Measurements from ENCODE around the gene CDKAL1.

GRCh38 chr6:21083708-21084107 is 549.5 kb downstream of the CDKAL1 start:
- TF ChIP-seq POLR2AphosphoS5 (IDR thresholded peaks at IDR 0.05; ENCODE audit: low read depth, low read length) (no peak), SIN3A (IDR thresholded peaks at IDR 0.05; ENCODE audit: borderline replicate concordance, insufficient read depth, low read length) (no peak), TAF1 (IDR thresholded peaks at IDR 0.05; ENCODE audit: borderline replicate concordance, insufficient read depth, low read length) (no peak)
- TF ChIP-seq, protein P1, sequence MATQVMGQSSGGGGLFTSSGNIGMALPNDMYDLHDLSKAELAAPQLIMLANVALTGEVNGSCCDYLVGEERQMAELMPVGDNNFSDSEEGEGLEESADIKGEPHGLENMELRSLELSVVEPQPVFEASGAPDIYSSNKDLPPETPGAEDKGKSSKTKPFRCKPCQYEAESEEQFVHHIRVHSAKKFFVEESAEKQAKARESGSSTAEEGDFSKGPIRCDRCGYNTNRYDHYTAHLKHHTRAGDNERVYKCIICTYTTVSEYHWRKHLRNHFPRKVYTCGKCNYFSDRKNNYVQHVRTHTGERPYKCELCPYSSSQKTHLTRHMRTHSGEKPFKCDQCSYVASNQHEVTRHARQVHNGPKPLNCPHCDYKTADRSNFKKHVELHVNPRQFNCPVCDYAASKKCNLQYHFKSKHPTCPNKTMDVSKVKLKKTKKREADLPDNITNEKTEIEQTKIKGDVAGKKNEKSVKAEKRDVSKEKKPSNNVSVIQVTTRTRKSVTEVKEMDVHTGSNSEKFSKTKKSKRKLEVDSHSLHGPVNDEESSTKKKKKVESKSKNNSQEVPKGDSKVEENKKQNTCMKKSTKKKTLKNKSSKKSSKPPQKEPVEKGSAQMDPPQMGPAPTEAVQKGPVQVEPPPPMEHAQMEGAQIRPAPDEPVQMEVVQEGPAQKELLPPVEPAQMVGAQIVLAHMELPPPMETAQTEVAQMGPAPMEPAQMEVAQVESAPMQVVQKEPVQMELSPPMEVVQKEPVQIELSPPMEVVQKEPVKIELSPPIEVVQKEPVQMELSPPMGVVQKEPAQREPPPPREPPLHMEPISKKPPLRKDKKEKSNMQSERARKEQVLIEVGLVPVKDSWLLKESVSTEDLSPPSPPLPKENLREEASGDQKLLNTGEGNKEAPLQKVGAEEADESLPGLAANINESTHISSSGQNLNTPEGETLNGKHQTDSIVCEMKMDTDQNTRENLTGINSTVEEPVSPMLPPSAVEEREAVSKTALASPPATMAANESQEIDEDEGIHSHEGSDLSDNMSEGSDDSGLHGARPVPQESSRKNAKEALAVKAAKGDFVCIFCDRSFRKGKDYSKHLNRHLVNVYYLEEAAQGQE (IDR thresholded peaks at IDR 0.05; ENCODE audit: insufficient read depth in 1 of 2, low read depth in 2 of 2, low read length in 2 of 2): no peak
